SK-N-SH (cell line): Measurements from ENCODE around the gene TAOK3.

Experiments
- EP300 ChIP-seq, 2 experiments: IDR thresholded peaks; 2 replicates each; pipeline versions ENCODE4 v1.4.0 to v1.6.1; 2012; ENCODE audit warnings: borderline replicate concordance in 1 of 2, low read depth in 1 of 2, low read length in 1 of 2
- GABPA ChIP-seq: IDR thresholded peaks from 2 replicates; pipeline ENCODE4 v1.4.0; 2012; ENCODE audit warnings: low read depth, mild to moderate bottlenecking
- JUND ChIP-seq: IDR thresholded peaks from 2 replicates; pipeline ENCODE4 v1.4.0; 2012
- SIN3A ChIP-seq: IDR thresholded peaks from 2 replicates; pipeline ENCODE4 v1.6.1; 2012; ENCODE audit warnings: low read depth, mild to moderate bottlenecking, low read length, moderate library complexity, borderline replicate concordance
- TAF1 ChIP-seq: IDR thresholded peaks from 2 replicates; pipeline ENCODE4 v1.6.1; 2012; ENCODE audit warnings: low read depth, mild to moderate bottlenecking, low read length, moderate library complexity, borderline replicate concordance
- TF ChIP-seq, protein P1 (sequence below): fragments of 200-600 bp; sonication (generic); IDR thresholded peaks from 2 replicates; pipeline ENCODE4 v1.6.1; 2017; ENCODE audit warnings: antibody characterized with exemption, mild to moderate bottlenecking, moderate library complexity

DNA sequence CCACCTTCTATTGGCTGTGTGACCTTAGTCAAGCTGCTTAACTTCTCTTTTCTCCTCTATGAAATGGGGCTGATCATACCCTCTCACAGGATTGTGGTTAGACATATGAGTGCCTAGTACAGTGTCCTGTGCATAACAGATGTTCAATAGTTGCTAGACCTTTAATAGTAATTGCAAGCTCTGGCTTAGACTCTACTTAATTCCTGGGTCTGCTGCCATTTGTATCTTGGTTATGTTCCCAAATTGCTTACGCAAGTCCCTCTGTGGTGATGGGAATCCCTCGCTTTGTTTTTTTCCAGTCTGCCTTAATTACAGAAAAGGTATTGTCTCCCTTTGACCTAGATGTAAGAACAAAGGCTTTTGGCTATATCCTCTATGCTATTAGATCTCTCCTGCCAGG is 18.7 kb upstream of the TAOK3 start:
- TF ChIP-seq, protein P1, sequence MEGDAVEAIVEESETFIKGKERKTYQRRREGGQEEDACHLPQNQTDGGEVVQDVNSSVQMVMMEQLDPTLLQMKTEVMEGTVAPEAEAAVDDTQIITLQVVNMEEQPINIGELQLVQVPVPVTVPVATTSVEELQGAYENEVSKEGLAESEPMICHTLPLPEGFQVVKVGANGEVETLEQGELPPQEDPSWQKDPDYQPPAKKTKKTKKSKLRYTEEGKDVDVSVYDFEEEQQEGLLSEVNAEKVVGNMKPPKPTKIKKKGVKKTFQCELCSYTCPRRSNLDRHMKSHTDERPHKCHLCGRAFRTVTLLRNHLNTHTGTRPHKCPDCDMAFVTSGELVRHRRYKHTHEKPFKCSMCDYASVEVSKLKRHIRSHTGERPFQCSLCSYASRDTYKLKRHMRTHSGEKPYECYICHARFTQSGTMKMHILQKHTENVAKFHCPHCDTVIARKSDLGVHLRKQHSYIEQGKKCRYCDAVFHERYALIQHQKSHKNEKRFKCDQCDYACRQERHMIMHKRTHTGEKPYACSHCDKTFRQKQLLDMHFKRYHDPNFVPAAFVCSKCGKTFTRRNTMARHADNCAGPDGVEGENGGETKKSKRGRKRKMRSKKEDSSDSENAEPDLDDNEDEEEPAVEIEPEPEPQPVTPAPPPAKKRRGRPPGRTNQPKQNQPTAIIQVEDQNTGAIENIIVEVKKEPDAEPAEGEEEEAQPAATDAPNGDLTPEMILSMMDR = no peak
- TF ChIP-seq GABPA (no peak), EP300 (IDR thresholded peaks at IDR 0.05; ENCODE audit: borderline replicate concordance in 1 of 2, low read depth in 1 of 2, low read length in 1 of 2) (no peak), SIN3A (no peak), JUND (no peak), TAF1 (no peak)
